ENCODE results near the gene CUEDC1. TPM values are rescaled to one million over a fixed set of nuclear protein-coding genes. Genes with fewer than 3 reads are reported as not detected.
A peak's percentile ranks its signal among the peaks of the same experiment; 100 is the strongest.

CUEDC1 gene
- total and polyA plus RNA-seq, 2 of the 13 experiments (the other 11 are each of a cell fraction or from before 2014, with no cell fraction given) = 7.4 to 12.9 TPM

DNA sequence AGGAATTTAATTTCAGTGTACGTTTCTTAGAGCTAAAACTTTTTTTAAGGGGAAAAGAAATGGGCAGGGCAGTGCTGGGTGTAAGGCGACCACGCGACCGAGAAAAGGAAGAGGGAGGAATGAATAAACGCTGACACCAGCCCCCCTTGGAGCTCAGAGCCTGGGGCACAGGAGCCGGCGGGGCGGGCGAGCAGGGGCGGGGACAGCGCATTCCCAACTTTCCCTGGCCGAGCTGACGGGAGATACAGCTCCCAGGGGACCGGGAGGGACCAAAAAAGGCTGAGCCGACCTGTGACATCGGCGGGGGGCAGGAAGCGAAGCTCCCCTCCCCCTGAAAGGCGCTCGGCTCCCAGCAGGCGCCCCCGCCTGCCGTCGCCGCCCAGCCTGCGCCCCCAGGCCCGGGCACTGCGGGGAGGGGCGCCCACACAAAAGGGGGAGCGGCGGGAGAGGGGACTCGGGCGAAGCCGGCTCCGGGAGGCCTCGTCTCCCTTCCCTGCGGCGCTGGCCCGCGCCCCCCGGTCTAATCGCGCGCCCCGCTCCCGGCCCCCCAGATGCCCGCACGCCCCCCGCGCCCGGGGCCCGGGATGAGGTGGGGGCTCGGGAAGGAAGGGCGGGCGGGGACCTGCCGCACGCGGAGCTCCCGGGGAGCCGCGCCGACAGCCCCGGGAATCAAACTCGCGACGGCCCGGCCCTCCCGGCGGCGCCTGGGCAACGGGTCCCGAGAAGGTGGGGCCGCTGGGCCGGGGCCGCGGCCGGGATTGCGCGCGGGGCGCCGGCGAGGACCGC, 622 bp downstream of the CUEDC1 start (continued):
- TF ChIP-seq MYPOP (CRISPR knock-in tag; IDR thresholded peaks at IDR 0.05) (0 out of 2 replicates have a peak, but pooled peaks have one; percentile 37), NRL (CRISPR knock-in tag; IDR thresholded peaks at IDR 0.05; ENCODE audit: borderline replicate concordance) (peak; percentile 62), HDAC2 (CRISPR knock-in tag; IDR thresholded peaks at IDR 0.05) (0 out of 2 replicates have a peak, but pooled peaks have one; percentile 14), CAMTA2 (CRISPR knock-in tag; IDR thresholded peaks at IDR 0.05; ENCODE audit: borderline replicate concordance) (no peak), ZNF891 (CRISPR knock-in tag; IDR thresholded peaks at IDR 0.05) (0 out of 2 replicates have a peak, but pooled peaks have one; percentile 31), ZNF232 (CRISPR knock-in tag; IDR thresholded peaks at IDR 0.05; ENCODE audit: borderline replicate concordance) (0 out of 2 replicates have a peak, but pooled peaks have one; percentile 12), ZFY (CRISPR knock-in tag; IDR thresholded peaks at IDR 0.05) (peak; percentile 11; the same call in 1 of the 2 replicates), ZNF235 (CRISPR knock-in tag; IDR thresholded peaks at IDR 0.05; ENCODE audit: borderline replicate concordance) (no peak), SIN3A (IDR thresholded peaks at IDR 0.05; ENCODE audit: borderline replicate concordance, low read depth, low read length) (no peak), ZBTB8A (CRISPR knock-in tag; IDR thresholded peaks at IDR 0.05; ENCODE audit: borderline replicate concordance, low read depth) (no peak), ZNF768 (CRISPR knock-in tag; IDR thresholded peaks at IDR 0.05) (peak; percentile 32; the same call in 1 of the 2 replicates), KLF16 (CRISPR knock-in tag; IDR thresholded peaks at IDR 0.05) (peak in 1 of 2 experiments; percentile 41; a peak in 1 of 4 replicates), ZNF292 (CRISPR knock-in tag; IDR thresholded peaks at IDR 0.05; ENCODE audit: borderline replicate concordance, low read depth) (0 out of 2 replicates have a peak, but pooled peaks have one; percentile 43), ZBTB7B (CRISPR knock-in tag; IDR thresholded peaks at IDR 0.05) (no peak; the same call in 1 of the 2 replicates)
- TF ChIP-seq, protein P1, sequence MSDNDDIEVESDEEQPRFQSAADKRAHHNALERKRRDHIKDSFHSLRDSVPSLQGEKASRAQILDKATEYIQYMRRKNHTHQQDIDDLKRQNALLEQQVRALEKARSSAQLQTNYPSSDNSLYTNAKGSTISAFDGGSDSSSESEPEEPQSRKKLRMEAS (IDR thresholded peaks at IDR 0.05) = 0 out of 2 replicates have a peak, but pooled peaks have one; percentile 3
- TF ChIP-seq, protein P2, sequence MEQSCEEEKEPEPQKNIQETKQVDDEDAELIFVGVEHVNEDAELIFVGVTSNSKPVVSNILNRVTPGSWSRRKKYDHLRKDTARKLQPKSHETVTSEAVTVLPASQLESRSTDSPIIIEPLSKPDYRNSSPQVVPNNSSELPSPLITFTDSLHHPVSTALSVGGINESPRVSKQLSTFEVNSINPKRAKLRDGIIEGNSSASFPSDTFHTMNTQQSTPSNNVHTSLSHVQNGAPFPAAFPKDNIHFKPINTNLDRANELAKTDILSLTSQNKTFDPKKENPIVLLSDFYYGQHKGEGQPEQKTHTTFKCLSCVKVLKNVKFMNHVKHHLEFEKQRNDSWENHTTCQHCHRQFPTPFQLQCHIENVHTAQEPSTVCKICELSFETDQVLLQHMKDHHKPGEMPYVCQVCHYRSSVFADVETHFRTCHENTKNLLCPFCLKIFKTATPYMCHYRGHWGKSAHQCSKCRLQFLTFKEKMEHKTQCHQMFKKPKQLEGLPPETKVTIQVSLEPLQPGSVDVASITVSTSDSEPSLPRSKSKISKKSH (CRISPR knock-in tag; IDR thresholded peaks at IDR 0.05; ENCODE audit: borderline replicate concordance) = 0 out of 2 replicates have a peak, but pooled peaks have one; percentile 30
- TF ChIP-seq, protein P3, sequence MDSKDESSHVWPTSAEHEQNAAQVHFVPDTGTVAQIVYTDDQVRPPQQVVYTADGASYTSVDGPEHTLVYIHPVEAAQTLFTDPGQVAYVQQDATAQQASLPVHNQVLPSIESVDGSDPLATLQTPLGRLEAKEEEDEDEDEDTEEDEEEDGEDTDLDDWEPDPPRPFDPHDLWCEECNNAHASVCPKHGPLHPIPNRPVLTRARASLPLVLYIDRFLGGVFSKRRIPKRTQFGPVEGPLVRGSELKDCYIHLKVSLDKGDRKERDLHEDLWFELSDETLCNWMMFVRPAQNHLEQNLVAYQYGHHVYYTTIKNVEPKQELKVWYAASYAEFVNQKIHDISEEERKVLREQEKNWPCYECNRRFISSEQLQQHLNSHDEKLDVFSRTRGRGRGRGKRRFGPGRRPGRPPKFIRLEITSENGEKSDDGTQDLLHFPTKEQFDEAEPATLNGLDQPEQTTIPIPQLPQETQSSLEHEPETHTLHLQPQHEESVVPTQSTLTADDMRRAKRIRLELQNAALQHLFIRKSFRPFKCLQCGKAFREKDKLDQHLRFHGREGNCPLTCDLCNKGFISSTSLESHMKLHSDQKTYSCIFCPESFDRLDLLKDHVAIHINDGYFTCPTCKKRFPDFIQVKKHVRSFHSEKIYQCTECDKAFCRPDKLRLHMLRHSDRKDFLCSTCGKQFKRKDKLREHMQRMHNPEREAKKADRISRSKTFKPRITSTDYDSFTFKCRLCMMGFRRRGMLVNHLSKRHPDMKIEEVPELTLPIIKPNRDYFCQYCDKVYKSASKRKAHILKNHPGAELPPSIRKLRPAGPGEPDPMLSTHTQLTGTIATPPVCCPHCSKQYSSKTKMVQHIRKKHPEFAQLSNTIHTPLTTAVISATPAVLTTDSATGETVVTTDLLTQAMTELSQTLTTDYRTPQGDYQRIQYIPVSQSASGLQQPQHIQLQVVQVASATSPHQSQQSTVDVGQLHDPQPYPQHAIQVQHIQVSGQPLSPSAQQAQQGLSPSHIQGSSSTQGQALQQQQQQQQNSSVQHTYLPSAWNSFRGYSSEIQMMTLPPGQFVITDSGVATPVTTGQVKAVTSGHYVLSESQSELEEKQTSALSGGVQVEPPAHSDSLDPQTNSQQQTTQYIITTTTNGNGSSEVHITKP (CRISPR knock-in tag; IDR thresholded peaks at IDR 0.05; ENCODE audit: low read depth) = 0 out of 2 replicates have a peak, but pooled peaks have one; percentile 37

Measured in HepG2 (cell line).